Peyer's patch (tissue), 4 donors: ENCODE results near the gene C17orf67. TPM values are rescaled to one million over a fixed set of nuclear protein-coding genes. Genes with fewer than 3 reads are reported as not detected.

Experiments
- DNase-seq, 3 donors: peaks; one replicate each; pipeline ENCODE4 v3.0.0-alpha.2; 2017 to 2019
- H3K27ac ChIP-seq, 4 donors: fragments of 200-600 bp; sonication (generic); one replicate each; pipeline ENCODE4 v1.5.1; 2016 to 2019
- H3K27me3 ChIP-seq, 2 donors: fragments of 200-600 bp; sonication (generic); one replicate each; pipeline ENCODE4 v1.5.1; 2019
- H3K36me3 ChIP-seq, 3 donors: fragments of 200-600 bp; sonication (generic); one replicate each; pipeline ENCODE4 v1.5.1; 2016 to 2019
- H3K4me1 ChIP-seq, 4 donors: fragments of 200-600 bp; sonication (generic); one replicate each; pipeline ENCODE4 v1.5.1; 2016 to 2019
- H3K4me3 ChIP-seq, 4 donors: fragments of 200-600 bp; sonication (generic); 1 replicate in 3 of 4; 2 replicates in 1 of 4; pipeline ENCODE4 v1.5.1; 2016 to 2019; ENCODE audit warnings: mild to moderate bottlenecking in 1 of 4
- H3K9me3 ChIP-seq, 4 donors: fragments of 200-600 bp; sonication (generic); one replicate each; pipeline ENCODE4 v1.5.1; 2016 to 2019; ENCODE audit warnings: mild to moderate bottlenecking in 1 of 4
- CTCF ChIP-seq, 6 experiments: fragments of 450-650 bp in 4 of 6; fragments of 200-600 bp in 2 of 6; sonication (generic) in 1 of 6; IDR thresholded peaks; one replicate each; pipeline ENCODE4 v1.5.1; 2017 to 2019; ENCODE audit warnings: antibody characterized with exemption in 6 of 6, mild to moderate bottlenecking in 3 of 6, moderate library complexity in 1 of 6
- POLR2A ChIP-seq, 2 donors: fragments of 450-650 bp; IDR thresholded peaks; one replicate each; pipeline ENCODE4 v1.5.1; 2017; ENCODE audit warnings: antibody characterized with exemption in 2 of 2, mild to moderate bottlenecking in 2 of 2, moderate library complexity in 2 of 2
- total RNA-seq, 4 donors: library from RNA; depleted of rRNA; stranded (reverse); fragments of >200 nt; gene quantifications; one replicate each; pipeline ENCODE4 v1.1.0, GENCODE V29; 2016

The C17orf67 gene
- total RNA-seq, 4 donors from 2014 or later = 1.7 to 10.7 TPM; not detected in 2

DNA sequence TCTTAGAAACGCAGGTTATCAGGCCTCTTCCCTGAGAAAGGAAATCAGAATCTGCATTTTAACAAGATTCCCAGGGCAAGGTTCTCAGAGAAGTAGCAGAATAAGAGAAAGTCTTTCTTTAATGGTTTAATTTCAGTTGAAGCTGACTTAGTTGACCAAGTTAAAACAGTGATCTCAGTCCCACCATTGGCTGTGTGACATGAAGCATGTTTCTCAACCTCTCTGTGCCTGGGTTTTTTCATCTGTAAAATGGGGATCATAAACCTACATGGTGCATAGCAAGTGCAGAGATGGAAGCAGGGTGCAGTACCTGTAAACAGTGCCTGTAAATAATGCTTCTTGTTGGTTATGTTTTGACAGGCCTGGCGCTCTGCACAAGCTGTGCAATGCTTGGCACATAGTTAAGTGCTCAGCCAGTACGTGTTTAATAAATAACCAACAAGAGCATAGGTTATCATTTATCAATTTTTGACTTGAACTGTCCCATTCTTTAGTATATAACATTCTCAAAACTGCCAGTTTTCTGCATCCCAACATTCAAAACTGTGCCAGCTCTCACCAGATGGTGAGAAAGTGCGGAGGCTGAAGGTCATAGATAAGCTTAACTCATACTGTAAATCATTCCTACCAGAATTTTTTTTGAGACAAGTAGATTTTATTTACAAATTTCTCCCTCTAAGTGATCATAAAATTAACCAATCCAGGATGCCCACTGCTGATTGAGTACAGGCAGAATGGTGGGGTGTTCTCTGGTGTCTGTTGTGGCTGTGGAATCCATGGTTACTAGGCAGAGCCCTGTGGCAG, 6.9 kb downstream of the C17orf67 start:
- no peak for TF ChIP-seq CTCF (IDR thresholded peaks at IDR 0.05)
- no peak for TF ChIP-seq POLR2A (IDR thresholded peaks at IDR 0.05)
- H3K4me1 ChIP-seq = peaks cover 0 to 2% (median 0%) of the 10 kb centered on the region in 4 donors
- H3K9me3 ChIP-seq = no peaks in the 10 kb centered on the region
- no peaks in the 10 kb centered on the region for H3K36me3 ChIP-seq
- H3K27ac ChIP-seq = no peak overlapping the region
- no peaks in the 10 kb centered on the region for H3K27me3 ChIP-seq
- no peak for DNase-seq
- H3K4me3 ChIP-seq = no peak overlapping the region

GRCh38 chr17:56824503-56824902, 9.2 kb downstream of the C17orf67 start:
- Histone ChIP-seq H3K4me1 (no peaks in the 10 kb centered on the region), H3K27ac (no peak overlapping the region), H3K27me3 (no peaks in the 10 kb centered on the region), H3K4me3 (no peak overlapping the region), H3K9me3 (no peaks in the 10 kb centered on the region), H3K36me3 (no peaks in the 10 kb centered on the region)
- DNase-seq = no peak
- TF ChIP-seq CTCF (IDR thresholded peaks at IDR 0.05) (no peak), POLR2A (IDR thresholded peaks at IDR 0.05) (no peak)

DNA sequence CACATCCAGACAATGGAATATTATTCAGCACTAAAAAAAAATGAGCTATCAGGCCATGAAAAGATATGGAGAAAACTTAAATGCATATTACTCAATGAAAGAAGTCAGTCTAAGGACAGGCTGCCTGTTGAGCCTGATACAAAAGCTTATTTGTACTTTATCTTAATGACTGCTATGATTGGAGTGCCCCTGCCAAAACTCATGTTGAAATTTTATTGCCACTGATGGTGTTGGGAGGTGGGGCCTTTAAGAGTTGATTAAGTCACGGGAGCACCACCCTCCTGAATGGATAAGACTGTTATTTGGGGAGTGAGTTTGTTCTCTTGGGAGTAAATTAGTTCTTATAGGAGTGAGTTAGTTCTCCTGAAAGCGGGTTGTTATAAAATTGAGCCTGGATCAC, 9.9 kb downstream of the C17orf67 start:
- TF ChIP-seq POLR2A (IDR thresholded peaks at IDR 0.05) = no peak
- no peak for TF ChIP-seq CTCF (IDR thresholded peaks at IDR 0.05)
- no peak overlapping the region for H3K4me3 ChIP-seq
- no peak for DNase-seq
- H3K36me3 ChIP-seq = no peaks in the 10 kb centered on the region
- H3K9me3 ChIP-seq = no peaks in the 10 kb centered on the region
- H3K27me3 ChIP-seq = no peaks in the 10 kb centered on the region
- H3K27ac ChIP-seq = no peak overlapping the region
- no peaks in the 10 kb centered on the region for H3K4me1 ChIP-seq

- TF ChIP-seq CTCF (IDR thresholded peaks at IDR 0.05) = no peak
- TF ChIP-seq POLR2A (IDR thresholded peaks at IDR 0.05) = no peak
- Histone ChIP-seq H3K36me3 (no peaks in the 10 kb centered on the region), H3K27me3 (no peaks in the 10 kb centered on the region), H3K4me3 (no peak overlapping the region), H3K27ac (no peak overlapping the region), H3K9me3 (no peaks in the 10 kb centered on the region), H3K4me1 (no peaks in the 10 kb centered on the region)
- no peak for DNase-seq
Measured at GRCh38 chr17:56822725-56823124, 11.0 kb downstream of the C17orf67 start.

DNA sequence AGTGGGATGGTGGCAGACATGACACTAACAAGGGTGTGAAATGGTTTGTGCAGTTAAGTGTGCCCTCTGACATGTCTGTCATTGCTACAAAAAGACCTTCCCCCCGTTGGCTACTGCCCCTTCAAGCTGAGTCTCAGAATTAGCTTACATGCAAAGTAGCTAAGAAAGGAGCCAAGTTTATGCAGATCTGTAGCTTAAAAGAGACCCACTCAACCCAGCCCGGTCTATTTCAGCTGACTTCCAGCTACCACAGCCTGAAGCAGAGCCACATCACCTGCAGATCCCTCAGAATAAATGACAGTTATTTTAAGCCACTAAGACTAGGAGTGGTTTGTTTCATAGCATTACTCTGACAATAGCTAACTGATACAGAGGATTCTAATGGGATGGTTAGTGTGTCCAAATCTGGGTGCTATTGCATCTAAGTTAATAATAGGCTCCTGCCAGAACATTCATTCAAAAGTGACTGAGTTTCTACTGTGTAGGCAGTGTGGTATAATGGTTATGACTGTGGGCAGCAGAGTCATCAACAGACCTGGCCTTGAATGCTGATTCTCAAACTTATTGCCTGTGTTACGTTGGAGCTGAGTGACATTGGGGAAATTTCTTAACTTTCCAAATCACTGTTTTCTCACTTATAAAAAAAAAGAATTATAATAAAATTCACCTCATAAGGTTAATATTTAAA, 11.7 kb downstream of the C17orf67 start:
- no peaks in the 10 kb centered on the region for H3K36me3 ChIP-seq
- no peak for DNase-seq
- TF ChIP-seq POLR2A (IDR thresholded peaks at IDR 0.05) (no peak), CTCF (IDR thresholded peaks at IDR 0.05) (no peak)
- no peak overlapping the region for H3K27ac ChIP-seq
- H3K27me3 ChIP-seq = no peaks in the 10 kb centered on the region
- no peaks in the 10 kb centered on the region for H3K9me3 ChIP-seq
- no peaks in the 10 kb centered on the region for H3K4me1 ChIP-seq
- no peak overlapping the region for H3K4me3 ChIP-seq
